BJ (cell line): ENCODE results near the gene KRTAP10-10. TPM values are rescaled to one million over a fixed set of nuclear protein-coding genes. Genes with fewer than 3 reads are reported as not detected.
"Not testable (repeated sequence)": the region's sequence is repeated elsewhere in the genome, so short reads cannot be mapped to it uniquely, and the experiment has no call there.

ENCODE experiments used
- CTCF ChIA-PET: fragments of 350-600 bp; formaldehyde crosslinking; extraction: SDS; loops from one replicate; lab custom pipeline; 2021; ENCODE audit warnings: antibody characterized with exemption, inconsistent platforms; lab: Yijun Ruan, JAX
- POLR2A ChIA-PET: fragments of 300-600 bp; sonication (Branson Sonifier 250); formaldehyde crosslinking; extraction: SDS; loops from one replicate; lab custom pipeline; 2021; ENCODE audit warnings: antibody characterized with exemption; lab: Charles Lee
- DNase-seq: peaks from one replicate; pipeline ENCODE4 v3.0.0-alpha.2; 2011; ENCODE audit warnings: low read depth
- H3K27me3 ChIP-seq: 2 replicates; pipeline ENCODE4 v1.6.0; 2011; ENCODE audit warnings: low read length; ENCODE audit not compliant: control insufficient read depth, insufficient read depth
- H3K36me3 ChIP-seq: 2 replicates; pipeline ENCODE4 v1.5.1; 2011; ENCODE audit warnings: low read length; ENCODE audit not compliant: control insufficient read depth, insufficient read depth
- H3K4me3 ChIP-seq: 2 replicates; pipeline ENCODE4 v1.5.1; 2011; ENCODE audit warnings: low read depth, mild to moderate bottlenecking, control low read depth, low read length
- polyA plus RNA-seq: library from polyadenylated mRNA; depleted of rRNA; stranded (reverse); fragments of >200 nt; gene quantifications from 2 replicates; pipeline ENCODE4 v1.2.3, GENCODE V29; 2011
- TF ChIP-seq, protein P1 (sequence below): IDR thresholded peaks from 2 replicates; pipeline ENCODE4 v1.5.1; 2011; ENCODE audit warnings: low read depth, mild to moderate bottlenecking, control low read depth, inconsistent platforms, low read length, moderate library complexity; ENCODE audit not compliant: insufficient read depth

Gene KRTAP10-10
- polyA plus RNA-seq, 1 experiment, result not detected

DNA sequence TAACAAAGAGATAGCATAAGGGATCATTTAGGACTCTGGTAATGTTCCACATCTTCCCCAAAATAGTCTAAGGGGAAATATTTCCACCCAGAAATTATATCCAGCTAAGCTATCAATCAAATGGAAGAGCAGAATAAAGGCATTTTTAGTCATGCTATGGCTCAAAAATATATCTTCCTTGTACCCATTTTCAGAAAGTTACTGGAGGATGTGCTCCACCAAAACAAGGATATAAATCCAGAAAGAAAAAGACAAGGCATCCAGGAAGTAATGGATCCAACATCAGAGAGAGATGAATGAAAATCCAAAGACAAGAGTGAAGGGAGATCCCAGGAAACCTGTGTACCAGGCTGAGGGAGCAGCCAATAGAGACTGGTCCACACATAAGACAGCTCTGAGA is 28.0 kb upstream of the KRTAP10-10 start:
- DNase-seq, result no peak
- Histone ChIP-seq H3K27me3 (no peaks in the 10 kb centered on the region), H3K36me3 (no peaks in the 10 kb centered on the region), H3K4me3 (no peak overlapping the region)
- TF ChIP-seq, protein P1, sequence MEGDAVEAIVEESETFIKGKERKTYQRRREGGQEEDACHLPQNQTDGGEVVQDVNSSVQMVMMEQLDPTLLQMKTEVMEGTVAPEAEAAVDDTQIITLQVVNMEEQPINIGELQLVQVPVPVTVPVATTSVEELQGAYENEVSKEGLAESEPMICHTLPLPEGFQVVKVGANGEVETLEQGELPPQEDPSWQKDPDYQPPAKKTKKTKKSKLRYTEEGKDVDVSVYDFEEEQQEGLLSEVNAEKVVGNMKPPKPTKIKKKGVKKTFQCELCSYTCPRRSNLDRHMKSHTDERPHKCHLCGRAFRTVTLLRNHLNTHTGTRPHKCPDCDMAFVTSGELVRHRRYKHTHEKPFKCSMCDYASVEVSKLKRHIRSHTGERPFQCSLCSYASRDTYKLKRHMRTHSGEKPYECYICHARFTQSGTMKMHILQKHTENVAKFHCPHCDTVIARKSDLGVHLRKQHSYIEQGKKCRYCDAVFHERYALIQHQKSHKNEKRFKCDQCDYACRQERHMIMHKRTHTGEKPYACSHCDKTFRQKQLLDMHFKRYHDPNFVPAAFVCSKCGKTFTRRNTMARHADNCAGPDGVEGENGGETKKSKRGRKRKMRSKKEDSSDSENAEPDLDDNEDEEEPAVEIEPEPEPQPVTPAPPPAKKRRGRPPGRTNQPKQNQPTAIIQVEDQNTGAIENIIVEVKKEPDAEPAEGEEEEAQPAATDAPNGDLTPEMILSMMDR, result no peak
- POLR2A ChIA-PET, result no interaction called here
- CTCF ChIA-PET, result no interaction called here

DNA sequence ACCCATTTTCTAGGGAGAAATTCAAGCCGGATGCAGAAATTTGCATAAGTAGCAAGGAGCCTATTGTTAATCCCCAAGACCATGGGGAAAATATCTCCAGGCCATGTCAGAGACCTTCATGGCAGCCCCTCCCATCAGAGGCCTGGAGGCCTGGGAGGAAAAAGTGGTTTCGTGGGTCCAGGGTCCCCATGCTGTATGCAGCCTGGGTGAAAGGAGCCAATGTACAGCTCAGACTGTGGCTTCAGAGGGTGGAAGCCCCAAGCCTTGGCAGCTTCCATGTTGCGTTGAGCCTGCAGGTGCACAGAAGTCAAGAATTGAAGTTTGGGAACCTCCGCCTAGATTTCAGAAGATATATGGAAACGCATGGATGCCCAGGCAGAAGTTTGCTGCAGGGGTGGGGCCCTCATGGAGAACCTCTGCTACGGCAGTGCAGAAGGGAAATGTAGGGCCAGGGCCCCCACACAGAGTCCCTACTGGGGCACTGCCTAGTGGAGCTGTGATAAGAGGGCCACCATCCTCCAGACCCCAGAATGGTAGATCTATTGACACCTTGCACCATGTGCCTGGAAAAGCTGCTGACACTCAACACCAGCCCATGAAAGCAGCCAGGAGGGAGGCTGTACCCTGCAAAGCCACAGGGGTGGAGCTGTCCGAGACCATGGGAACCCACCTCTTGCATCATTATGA is 26.9 kb upstream of the KRTAP10-10 start:
- H3K4me3 ChIP-seq, H3K27me3 ChIP-seq, POLR2A ChIA-PET, DNase-seq, CTCF ChIA-PET, H3K36me3 ChIP-seq: not testable (repeated sequence)

DNA sequence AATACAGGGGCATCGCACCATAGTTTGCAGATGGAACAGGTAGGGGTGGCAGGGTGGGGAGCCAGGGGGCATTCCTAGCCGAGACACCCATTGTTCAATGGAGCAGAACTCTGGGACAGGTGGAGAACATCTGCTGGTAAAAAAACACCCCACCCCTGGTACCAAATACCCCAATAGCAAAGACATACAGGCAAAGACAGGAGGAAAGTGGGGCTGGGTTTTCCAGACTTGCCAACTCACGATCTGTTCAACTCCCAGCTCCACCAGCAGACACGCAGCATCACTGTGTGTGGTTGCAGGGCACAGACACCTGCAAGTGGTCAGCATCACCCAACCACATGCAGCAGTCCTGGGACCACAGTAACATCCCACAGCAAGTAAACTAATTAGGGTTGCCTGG is 25.6 kb upstream of the KRTAP10-10 start:
- Histone ChIP-seq H3K36me3 (no peaks in the 10 kb centered on the region), H3K27me3 (no peaks in the 10 kb centered on the region), H3K4me3 (no peak overlapping the region)
- POLR2A ChIA-PET, result no interaction called here
- TF ChIP-seq, protein P1, result no peak
- no peak for DNase-seq
- CTCF ChIA-PET, result no interaction called here

DNA sequence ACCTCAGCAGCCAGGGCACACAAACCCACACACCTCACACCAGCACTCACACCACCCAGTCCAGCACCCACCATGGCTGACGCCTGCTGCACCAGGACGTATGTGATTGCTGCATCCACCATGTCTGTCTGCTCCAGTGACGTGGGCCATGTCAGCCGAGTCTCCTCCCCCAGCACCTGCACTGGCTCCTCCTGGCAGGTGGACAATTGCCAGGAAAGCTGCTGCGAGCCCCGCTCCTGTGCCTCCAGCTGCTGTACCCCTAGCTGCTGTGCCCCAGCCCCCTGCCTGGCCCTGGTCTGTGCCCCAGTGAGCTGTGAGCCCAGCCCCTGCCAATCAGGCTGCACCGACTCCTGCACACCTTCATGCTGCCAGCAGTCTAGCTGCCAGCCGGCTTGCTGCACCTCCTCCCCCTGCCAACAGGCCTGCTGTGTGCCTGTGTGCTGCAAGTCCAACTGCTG is 25.1 kb upstream of the KRTAP10-10 start, which contains the start of gene KRTAP10-8:
KRTAP10-8 (plus strand) TSS at position 51 of the 458 bp plus-strand sequence; CDS start at position 73, 22 bp downstream.
- TF ChIP-seq, protein P1, result no peak
- DNase-seq, result no peak
- H3K27me3 ChIP-seq, result no peaks in the 10 kb centered on the region
- POLR2A ChIA-PET, result no interaction called here
- H3K4me3 ChIP-seq, result no peak within 1 kb of the TSS
- H3K36me3 ChIP-seq, result no peaks in the 10 kb centered on the region
- CTCF ChIA-PET, result no interaction called here

DNA sequence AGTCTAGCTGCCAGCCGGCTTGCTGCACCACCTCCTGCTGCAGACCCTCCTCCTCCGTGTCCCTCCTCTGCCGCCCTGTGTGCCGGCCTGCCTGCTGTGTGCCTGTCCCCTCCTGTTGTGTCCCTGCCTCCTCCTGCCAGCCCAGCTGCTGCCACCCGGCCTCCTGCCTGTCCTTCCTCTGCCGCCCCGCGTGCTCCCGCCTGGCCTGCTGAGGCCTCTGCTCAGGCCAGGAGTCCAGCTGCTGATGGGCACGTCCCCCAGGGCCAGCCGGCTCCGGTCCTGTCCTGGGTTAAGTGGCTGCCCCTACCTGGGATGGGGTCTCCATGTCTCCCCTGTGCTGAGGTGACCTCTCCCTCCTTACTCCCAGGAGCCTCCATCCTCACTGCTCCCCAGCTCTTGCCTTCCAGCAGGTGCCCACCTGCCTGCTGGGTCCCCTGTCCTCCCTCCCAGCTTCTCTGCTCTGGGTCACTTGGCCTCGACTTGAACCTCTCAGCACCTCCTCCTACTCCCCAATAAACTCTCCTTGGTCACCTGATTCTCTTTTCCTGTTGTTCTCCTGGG is 24.4 kb upstream of the KRTAP10-10 start:
- CTCF ChIA-PET, result no interaction called here
- TF ChIP-seq, protein P1, result no peak
- H3K36me3 ChIP-seq, result no peaks in the 10 kb centered on the region
- H3K27me3 ChIP-seq, result no peaks in the 10 kb centered on the region
- H3K4me3 ChIP-seq, result no peak overlapping the region
- POLR2A ChIA-PET, result no interaction called here
- DNase-seq, result no peak
